OCI-LY1 (cell line): ENCODE results near the gene OR51G1.

Experiments
- H2AFZ ChIP-seq: fragments of 200-600 bp; sonication (generic), shearing (Covaris generic); 2 replicates; pipeline ENCODE4 v1.6.0; 2014; ENCODE audit warnings: antibody characterized with exemption, mild to moderate bottlenecking, low read length
- H3F3A ChIP-seq: fragments of 200-600 bp; sonication (generic), shearing (Covaris generic); 2 replicates; pipeline ENCODE4 v1.6.0; 2014; ENCODE audit warnings: mild to moderate bottlenecking, antibody characterized with exemption, low read length, moderate library complexity; ENCODE audit not compliant: insufficient read depth
- H3K27ac ChIP-seq: fragments of 200-600 bp; sonication (generic); 2 replicates; pipeline ENCODE4 v1.5.1; 2014; ENCODE audit warnings: low read length, mixed run types, mild to moderate bottlenecking, low read depth; ENCODE audit not compliant: poor library complexity, severe bottlenecking
- H3K27me3 ChIP-seq: fragments of 200-600 bp; sonication (generic); 2 replicates; pipeline ENCODE4 v1.6.0; 2014; ENCODE audit warnings: antibody characterized with exemption, mild to moderate bottlenecking, low read length, moderate library complexity; ENCODE audit not compliant: insufficient read depth
- H3K36me3 ChIP-seq: fragments of 200-600 bp; sonication (generic); 2 replicates; pipeline ENCODE4 v1.6.1; 2014; ENCODE audit warnings: mild to moderate bottlenecking, antibody characterized with exemption, low read length, moderate library complexity, mixed read lengths; ENCODE audit not compliant: insufficient read depth
- H3K4me1 ChIP-seq: fragments of 200-600 bp; sonication (generic); 2 replicates; pipeline ENCODE4 v1.5.1; 2014; ENCODE audit warnings: mild to moderate bottlenecking, low read length, moderate library complexity; ENCODE audit not compliant: insufficient read depth, severe bottlenecking
- H3K4me2 ChIP-seq: fragments of 200-600 bp; sonication (generic), shearing (Covaris generic); 2 replicates; pipeline ENCODE4 v1.6.1; 2014; ENCODE audit warnings: low read length
- H3K4me3 ChIP-seq: fragments of 200-600 bp; sonication (generic); 2 replicates; pipeline ENCODE4 v1.5.1; 2014; ENCODE audit warnings: low read length, low read depth, mild to moderate bottlenecking, mixed read lengths; ENCODE audit not compliant: poor library complexity, severe bottlenecking
- H3K79me2 ChIP-seq: fragments of 200-600 bp; shearing (Covaris generic); 2 replicates; pipeline ENCODE4 v1.6.1; 2016; ENCODE audit warnings: mixed run types, low read length, mixed read lengths; ENCODE audit not compliant: insufficient read depth
- H3K9ac ChIP-seq: fragments of 200-600 bp; sonication (generic), shearing (Covaris generic); 2 replicates; pipeline ENCODE4 v1.6.1; 2014; ENCODE audit warnings: mild to moderate bottlenecking, low read length, mixed read lengths
- H3K9me2 ChIP-seq: fragments of 200-600 bp; sonication (generic), shearing (Covaris generic); 2 replicates; pipeline ENCODE4 v1.6.1; 2014; ENCODE audit warnings: low read depth, mild to moderate bottlenecking, low read length, mixed read lengths
- H3K9me3 ChIP-seq: fragments of 200-600 bp; shearing (Covaris generic); 2 replicates; pipeline ENCODE4 v1.6.1; 2014; ENCODE audit warnings: low read length, mixed read lengths
- H4K20me1 ChIP-seq: fragments of 200-600 bp; sonication (generic), shearing (Covaris generic); 2 replicates; pipeline ENCODE4 v1.6.0; 2016; ENCODE audit warnings: mild to moderate bottlenecking, low read length; ENCODE audit not compliant: insufficient read depth
- CTCF ChIP-seq: fragments of 200-600 bp; sonication (generic), shearing (Covaris generic); IDR thresholded peaks from 2 replicates; pipeline ENCODE4 v1.5.1; 2017; ENCODE audit warnings: mild to moderate bottlenecking, antibody characterized with exemption, low read length, moderate library complexity, mixed read lengths
- EZH2 ChIP-seq: fragments of 200-600 bp; sonication (generic), shearing (Covaris generic); IDR thresholded peaks from 2 replicates; pipeline ENCODE4 v1.8.0; 2017; ENCODE audit warnings: borderline replicate concordance, mixed run types, mild to moderate bottlenecking, antibody characterized with exemption, low read length, moderate library complexity, mixed read lengths

OR51G1 gene

DNA sequence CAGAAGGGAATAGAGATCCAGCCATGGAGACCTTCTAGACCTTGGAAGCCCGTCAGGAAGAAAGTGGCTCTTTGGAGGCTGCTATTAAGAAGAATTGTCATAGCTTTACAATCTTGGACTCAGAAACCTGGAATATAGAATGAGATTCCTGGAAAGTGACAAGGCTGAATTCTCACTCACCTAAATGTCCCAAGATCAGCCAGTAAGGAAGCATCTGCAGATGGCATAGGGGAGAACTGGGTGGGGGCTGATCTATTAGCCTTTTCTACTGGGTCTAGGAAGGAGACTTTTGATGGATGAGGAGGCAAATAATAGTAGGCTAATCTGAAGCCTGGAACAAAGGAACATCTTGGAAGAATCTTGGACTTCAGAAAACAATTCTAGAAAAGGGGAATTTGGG is at the start of gene OR51G1:
Gene OR51G1, minus strand, starts transcription at position 101 of the 400 bp plus-strand sequence. Its CDS starts 0 bp downstream, at position 101.
- H3K9ac ChIP-seq, result no peak within 1 kb of the TSS
- TF ChIP-seq EZH2 (no peak), CTCF (no peak)

GRCh38 chr11:4962816-4963215 is 38.7 kb upstream of the OR51G1 start:
- Histone ChIP-seq H3K9me3 (no peaks in the 10 kb centered on the region), H2AFZ (no peak overlapping the region), H3K4me3 (no peak overlapping the region), H4K20me1 (no peaks in the 10 kb centered on the region), H3K36me3 (no peaks in the 10 kb centered on the region), H3F3A (no peaks in the 10 kb centered on the region), H3K27ac (no peak overlapping the region), H3K4me2 (no peak overlapping the region), H3K9ac (no peak overlapping the region), H3K27me3 (no peaks in the 10 kb centered on the region), H3K9me2 (no peaks in the 10 kb centered on the region), H3K79me2 (no peaks in the 10 kb centered on the region), H3K4me1 (no peaks in the 10 kb centered on the region)
- TF ChIP-seq CTCF, result no peak
- TF ChIP-seq EZH2, result no peak

More for the DNA sequence above, at the start of gene OR51G1:
- Histone ChIP-seq H3K9me2 (no peaks in the 10 kb centered on the region), H3K27me3 (no peaks in the 10 kb centered on the region), H4K20me1 (no peaks in the 10 kb centered on the region), H3K4me1 (no peaks in the 10 kb centered on the region), H3F3A (no peaks in the 10 kb centered on the region), H3K4me2 (no peak within 1 kb of the TSS), H3K79me2 (no peaks in the 10 kb centered on the region), H3K36me3 (no peaks in the 10 kb centered on the region), H2AFZ (no peak within 1 kb of the TSS), H3K4me3 (no peak within 1 kb of the TSS), H3K9me3 (no peaks in the 10 kb centered on the region), H3K27ac (no peak within 1 kb of the TSS)

DNA sequence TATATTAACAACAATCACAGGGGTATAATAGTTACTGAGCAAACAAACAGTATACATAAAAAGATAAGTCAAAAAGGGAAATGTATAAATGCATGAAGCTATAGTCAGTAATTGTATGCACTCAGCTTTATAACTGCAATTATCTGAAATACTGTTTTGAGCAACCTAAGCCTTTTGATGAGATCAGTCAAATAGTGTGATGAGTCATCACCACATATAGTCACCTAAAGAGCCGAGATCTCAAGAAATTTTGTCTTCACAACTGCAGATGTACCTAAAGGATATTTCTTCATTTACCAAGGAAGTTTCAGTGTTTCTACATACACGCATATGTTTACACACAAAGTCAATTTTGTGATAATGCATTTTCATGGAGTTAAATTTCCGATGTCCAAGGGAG is 36.7 kb upstream of the OR51G1 start:
- Histone ChIP-seq H3K27ac (no peak overlapping the region), H3F3A (no peaks in the 10 kb centered on the region), H3K9me3 (no peaks in the 10 kb centered on the region), H3K4me3 (no peak overlapping the region), H3K9ac (no peak overlapping the region), H3K4me2 (no peak overlapping the region), H2AFZ (no peak overlapping the region), H4K20me1 (no peaks in the 10 kb centered on the region), H3K4me1 (no peaks in the 10 kb centered on the region), H3K36me3 (no peaks in the 10 kb centered on the region), H3K9me2 (no peaks in the 10 kb centered on the region), H3K27me3 (no peaks in the 10 kb centered on the region), H3K79me2 (no peaks in the 10 kb centered on the region)
- no peak for TF ChIP-seq EZH2
- no peak for TF ChIP-seq CTCF
